GM21381 (cell line): Measurements from ENCODE around the gene TMEM18.

Source experiments
- ATAC-seq: cut with Tn5 transposase; IDR thresholded peaks from one replicate; pipeline ENCODE4 v1.9.1; 2021; ENCODE audit warnings: mild to moderate bottlenecking, moderate library complexity; ENCODE audit not compliant: unreplicated experiment

TMEM18 gene

GRCh38 chr2:653645-654425 is 23.4 kb downstream of the TMEM18 start:
- ATAC-seq, result no peak

DNA sequence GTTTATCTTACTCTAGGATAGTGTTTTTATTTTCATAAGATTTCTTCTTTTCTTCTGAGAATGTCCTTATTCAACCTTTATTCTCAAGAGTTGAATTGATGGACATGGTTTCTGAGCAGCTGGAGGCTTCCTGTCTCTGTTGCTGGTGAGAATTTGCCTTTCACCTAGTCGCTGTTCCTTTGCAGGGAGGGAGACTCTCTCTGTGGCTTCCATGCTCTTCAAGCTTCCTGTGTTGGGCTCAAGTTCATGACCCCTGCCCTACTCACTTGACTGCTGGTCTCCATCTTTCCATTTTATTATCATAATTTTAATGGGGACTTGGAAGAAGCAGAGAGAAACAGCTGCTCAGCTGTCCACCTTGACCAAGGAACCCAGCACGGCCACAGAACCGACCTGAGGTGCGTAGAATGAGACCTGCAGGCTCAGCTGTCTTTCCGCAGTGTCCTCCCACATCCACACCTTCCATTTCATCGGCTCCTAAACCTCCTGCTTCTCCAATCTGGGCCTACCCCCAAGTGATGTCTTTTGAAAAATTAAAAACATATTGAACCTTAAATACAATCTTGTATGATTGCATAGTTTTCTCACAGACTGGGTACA is 24.2 kb downstream of the TMEM18 start:
- no peak for ATAC-seq

DNA sequence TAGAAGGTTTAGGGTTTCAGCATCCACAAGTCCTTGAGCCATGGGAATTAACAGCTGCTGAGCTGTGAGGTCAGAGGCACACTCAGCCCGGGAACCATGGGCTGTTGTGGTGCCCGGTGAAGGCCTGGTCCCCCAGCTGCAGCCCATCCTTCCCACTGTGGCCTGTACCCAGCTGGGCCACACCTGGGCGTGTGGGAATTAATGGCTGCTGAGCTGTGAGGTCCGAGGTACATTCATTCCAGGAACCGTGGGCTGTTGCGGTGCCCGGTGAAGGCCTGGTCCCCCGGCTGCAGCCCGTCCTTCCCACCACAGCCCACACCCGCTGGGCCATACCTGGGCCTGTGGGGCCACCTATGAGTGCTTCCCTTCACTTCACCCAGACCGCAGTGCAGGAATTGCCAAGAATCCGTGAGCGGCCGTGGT is 25.2 kb downstream of the TMEM18 start:
- no peak for ATAC-seq

DNA sequence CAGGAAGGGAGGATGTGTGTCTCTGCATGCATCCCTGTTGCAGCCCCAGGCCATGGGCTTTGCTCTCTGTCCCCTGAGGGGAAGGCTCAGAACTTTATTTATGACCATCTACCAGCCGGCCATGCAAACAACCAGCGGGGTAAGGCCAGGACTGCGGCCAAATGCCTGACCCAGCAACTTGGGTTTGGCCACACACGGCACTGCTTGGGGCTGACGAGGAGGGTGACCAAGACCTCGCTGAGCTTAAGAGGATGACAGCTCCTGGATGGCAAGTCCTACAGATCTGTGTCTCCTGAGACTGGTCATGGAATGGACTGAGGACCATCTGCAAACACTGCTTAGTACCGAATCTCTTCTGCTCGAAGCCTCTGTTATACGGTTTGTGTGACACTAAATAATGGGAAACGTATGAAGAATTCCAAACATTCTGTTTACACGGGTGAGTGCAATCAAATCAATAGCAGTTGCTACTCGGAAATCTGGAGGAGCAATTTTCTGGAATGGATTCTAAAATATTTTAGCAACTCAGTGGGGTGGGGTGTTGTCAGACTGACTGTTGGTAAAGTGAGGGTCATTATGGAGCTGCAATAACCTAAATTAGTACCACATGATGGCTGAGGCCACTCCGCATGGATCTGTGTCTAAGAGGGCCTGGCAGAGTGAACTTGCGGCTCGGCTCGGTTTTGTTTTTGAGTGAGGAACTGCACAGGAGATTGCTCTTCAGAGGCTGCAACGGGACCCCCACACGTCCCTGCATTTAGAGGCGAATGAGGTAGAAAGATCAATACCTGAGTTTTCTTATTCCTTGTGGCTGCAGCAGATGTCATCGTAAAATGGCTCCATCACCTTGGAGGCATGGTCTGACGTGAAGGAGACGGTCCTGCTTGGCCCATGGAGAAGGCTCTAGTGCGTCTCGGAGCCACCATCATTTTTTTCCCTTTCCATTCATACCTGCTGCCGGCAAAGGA is 26.6 kb downstream of the TMEM18 start:
- ATAC-seq, result no peak

DNA sequence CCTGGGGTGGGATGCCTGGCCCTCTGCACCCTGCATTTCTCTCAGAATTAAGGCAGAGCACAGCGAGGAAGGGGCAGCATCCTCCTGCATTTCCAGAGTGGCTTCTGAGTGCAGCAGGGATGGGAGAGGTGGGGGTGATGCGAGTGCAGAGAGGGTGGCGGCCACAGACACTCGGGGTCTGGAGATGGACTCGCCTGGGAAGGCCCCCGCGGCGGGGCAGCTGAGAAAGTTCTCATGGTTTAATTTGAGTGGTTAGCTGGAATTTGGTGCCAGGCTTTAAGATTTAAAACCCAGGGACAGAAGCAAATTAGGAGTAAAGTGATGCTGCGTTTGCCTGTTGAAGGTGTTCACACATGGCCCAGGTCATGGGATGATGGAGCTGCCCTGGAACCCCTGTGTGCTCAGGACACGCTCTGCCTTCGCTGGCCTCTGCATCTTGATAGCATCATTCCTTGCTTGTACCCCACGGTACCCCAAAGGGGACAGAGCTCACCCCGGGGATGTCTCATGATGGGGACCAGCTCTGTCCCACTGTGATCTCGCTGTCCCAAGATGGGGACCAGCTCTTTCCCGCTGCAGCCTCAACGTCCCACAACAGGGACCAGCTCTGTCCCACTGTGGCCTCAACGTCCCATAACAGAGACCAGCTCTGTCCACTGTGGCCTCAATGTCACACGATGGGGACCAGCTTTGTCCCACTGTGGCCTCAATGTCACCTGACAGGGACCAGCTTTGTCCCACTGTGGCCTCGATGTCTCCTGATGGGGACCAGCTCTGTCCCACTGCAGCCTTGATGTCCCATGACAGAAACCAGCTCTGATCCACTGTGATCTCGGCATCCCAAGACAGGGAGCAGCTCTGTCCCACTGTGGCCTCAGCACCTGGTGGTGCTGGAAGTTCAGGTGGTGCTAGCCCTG is 27.5 kb downstream of the TMEM18 start:
- ATAC-seq, result no peak

DNA sequence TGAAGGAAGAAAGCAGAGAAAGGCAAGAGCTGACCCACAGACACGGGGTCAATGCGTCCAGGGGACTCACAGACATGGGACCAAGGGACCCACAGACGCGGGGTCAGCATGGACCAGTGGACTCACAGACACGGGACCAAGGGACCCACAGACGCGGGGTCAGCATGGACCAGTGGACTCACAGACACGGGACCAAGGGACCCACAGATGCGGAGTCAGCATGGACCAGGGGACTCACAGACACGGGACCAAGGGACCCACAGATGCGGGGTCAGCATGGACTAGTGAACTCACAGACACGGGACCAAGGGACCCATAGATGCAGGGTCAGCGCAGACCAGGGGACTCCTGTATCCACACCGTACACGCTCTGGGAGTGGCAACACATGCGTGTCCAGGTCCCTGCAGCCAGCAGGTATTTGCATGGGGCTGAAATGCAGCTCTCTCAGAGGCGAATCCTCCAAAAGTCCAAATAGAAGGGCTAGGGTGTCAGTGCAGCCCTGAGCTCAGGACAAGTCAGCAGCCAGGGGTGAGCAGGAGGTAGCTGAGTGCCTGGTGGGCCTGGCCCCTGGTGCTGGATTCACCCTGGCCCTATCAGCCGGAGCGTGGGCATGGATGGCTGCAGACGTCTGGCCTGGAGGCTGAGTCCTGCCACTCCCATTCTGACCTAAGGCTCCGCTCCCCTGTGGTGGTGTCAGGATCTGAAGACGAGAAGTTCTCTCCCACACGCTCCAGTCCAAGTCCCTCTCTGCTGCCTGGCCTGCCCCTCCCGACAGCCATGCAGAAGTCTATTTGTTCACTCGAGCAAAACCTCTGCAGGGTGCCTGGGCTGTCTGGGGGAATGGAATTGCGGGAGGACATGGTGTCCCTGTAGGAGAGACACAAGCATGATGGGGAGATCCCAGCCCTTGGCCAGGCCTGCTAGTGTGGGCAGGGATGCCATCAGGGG is 28.5 kb downstream of the TMEM18 start:
- no peak for ATAC-seq

- ATAC-seq, result no peak
Measured at GRCh38 chr2:647691-648231, 29.4 kb downstream of the TMEM18 start.

GRCh38 chr2:647003-647560 is 30.1 kb downstream of the TMEM18 start:
- ATAC-seq, result no peak

- no peak for ATAC-seq
Measured at GRCh38 chr2:644871-645270, 32.3 kb downstream of the TMEM18 start.

GRCh38 chr2:643761-644160 is 33.4 kb downstream of the TMEM18 start:
- ATAC-seq, result no peak

GRCh38 chr2:643334-643733 is 33.9 kb downstream of the TMEM18 start:
- no peak for ATAC-seq

GRCh38 chr2:641872-642815 is 35.1 kb downstream of the TMEM18 start:
- ATAC-seq, result no peak

- ATAC-seq, result no peak
Measured at GRCh38 chr2:641164-641871, 35.9 kb downstream of the TMEM18 start.

GRCh38 chr2:639703-640102 is 37.5 kb downstream of the TMEM18 start:
- ATAC-seq, result no peak

DNA sequence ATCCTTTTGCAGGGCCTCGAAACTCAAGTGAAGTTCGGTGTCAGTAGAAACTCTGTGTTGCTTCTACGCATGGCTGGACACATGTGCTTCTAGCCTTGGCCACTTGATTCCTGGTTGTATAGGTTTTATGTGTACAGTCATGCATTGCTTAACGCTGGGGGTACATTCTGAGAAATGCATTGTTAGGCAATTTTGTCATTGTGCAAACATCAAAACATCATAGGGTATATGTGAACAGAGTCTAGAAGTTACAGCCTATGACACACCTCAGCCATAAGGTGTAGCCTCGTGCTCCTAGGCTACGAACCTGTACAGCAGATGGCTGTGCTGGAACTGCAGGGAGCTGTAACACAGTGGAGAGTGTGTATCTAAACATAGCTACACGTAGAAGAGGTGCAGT is 39.4 kb downstream of the TMEM18 start:
- no peak for ATAC-seq

- ATAC-seq, result no peak
Measured at GRCh38 chr2:637406-637776, 39.8 kb downstream of the TMEM18 start.
